NCI-H526 (cell line): ENCODE results near the gene ENPP7.

Source experiments
- DNase-seq, 2 experiments: peaks; one replicate each; lab custom pipeline; 2025; lab: John Stamatoyannopoulos, UW

Gene ENPP7

DNA sequence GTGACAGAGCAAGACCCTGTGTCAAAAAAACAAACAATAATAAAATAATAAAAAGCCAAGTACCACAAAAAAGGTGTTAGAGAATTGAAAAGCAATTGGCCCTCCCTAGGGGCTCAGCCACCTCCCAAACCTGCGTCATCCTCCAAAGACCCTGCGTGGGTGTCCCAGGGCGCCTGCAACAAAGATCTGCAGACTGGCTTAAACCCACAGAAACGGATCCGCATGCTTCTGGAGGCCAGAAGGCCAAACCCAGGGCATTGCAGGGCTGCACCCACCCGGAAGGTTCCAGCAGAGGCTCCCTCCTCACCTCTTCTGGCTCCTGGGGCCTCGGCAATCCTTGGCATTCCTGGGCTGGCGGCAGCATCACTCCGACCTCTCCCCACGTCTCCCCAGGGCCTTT is 1.5 kb downstream of the ENPP7 start:
- DNase-seq: no peak

DNA sequence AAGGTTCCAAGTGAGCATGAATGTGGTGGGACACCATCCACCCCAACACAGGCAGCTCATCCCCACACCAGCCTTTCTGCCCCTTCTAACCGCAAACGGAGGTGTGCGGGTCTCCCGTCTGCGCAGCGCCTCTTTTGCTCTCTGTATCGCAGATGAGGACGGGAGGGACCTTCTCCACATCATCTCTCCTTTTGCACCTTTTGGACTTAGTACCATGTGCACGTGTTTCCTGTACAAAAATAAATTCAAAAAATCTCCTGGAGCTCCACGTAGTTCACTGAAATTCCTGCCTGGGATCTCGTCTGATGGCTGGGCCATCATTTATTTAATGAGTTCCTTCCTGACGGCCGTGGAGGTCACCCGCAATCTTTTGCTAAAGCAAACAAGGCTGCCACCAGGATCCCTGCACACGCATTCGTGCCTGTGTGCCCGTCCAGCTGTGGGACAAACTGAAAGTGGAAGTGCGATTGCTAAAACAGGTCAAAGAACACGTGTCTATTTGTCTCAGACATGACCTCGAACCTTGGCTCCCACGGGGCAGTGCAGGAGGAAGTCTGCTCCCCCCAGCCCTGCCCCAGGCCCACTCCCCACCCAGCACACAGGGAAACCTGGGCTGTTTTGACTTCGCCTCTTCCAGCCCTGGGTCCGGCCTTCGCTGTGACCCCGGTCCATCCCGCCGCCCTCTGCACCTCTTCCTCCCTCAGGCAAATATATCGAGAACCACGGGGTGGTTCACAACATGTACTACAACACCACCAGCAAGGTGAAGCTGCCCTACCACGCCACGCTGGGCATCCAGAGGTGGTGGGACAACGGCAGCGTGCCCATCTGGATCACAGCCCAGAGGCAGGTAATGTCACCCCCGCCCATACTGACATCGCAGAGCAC is 2.3 kb downstream of the ENPP7 start:
- DNase-seq: no peak

DNA sequence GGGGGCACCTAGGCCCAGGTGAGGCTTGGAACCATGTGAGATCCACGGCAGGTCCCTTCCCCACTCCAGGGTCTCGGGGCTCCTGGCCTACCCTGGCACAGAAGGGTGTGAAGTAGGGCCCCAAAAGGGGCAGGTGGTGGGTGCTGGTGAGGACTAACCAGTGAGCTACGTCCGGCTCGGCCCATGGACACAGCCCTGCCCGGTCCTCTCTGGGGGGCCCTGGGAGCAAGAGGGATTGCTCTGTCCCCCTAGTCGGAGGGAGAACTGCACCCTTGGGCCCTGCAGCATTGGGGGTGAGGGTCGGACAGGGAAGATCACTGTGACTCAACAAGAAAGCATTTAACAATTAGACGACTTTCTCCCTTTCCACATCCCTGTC is 2.9 kb downstream of the ENPP7 start:
- DNase-seq: no peak

DNA sequence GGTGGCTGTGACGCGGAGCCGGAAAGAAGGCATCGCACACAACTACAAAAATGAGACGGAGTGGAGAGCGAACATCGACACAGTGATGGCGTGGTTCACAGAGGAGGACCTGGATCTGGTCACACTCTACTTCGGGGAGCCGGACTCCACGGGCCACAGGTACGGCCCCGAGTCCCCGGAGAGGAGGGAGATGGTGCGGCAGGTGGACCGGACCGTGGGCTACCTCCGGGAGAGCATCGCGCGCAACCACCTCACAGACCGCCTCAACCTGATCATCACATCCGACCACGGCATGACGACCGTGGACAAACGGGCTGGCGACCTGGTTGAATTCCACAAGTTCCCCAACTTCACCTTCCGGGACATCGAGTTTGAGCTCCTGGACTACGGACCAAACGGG is 4.4 kb downstream of the ENPP7 start:
- DNase-seq: no peak

DNA sequence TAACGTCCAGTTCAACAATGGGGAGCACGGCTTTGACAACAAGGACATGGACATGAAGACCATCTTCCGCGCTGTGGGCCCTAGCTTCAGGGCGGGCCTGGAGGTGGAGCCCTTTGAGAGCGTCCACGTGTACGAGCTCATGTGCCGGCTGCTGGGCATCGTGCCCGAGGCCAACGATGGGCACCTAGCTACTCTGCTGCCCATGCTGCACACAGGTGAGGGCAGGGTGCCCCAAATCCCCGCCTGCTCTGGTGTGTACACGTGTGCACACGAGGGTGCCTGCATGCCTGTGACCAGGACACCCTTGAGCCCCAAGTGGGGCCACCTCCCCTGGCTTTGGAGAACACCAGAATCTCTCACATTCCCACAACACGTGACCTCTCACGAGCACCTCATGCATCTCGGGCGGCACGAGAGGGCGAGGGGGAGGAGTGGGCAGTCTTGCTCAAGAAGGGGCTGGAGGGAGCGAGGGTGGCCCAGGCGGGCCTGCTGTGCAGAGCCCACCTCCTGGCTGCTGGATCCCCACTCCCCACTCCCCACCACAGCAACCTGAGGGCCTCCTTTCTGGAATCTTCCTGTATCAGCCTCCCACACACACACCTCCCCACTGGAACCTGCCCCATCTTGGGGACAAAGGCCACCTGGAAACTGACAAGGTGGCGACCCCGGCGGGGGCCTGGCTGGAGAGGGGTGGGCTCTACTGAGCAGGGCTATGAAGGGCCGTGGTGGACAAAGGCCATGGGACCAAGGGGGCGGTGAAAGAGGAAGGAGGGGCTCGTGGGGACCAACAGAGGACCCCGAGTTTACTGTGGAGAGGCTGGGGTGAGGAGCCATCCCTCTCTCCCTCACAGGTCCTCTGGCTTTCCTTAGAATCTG is 6.5 kb downstream of the ENPP7 start:
- no peak for DNase-seq

DNA sequence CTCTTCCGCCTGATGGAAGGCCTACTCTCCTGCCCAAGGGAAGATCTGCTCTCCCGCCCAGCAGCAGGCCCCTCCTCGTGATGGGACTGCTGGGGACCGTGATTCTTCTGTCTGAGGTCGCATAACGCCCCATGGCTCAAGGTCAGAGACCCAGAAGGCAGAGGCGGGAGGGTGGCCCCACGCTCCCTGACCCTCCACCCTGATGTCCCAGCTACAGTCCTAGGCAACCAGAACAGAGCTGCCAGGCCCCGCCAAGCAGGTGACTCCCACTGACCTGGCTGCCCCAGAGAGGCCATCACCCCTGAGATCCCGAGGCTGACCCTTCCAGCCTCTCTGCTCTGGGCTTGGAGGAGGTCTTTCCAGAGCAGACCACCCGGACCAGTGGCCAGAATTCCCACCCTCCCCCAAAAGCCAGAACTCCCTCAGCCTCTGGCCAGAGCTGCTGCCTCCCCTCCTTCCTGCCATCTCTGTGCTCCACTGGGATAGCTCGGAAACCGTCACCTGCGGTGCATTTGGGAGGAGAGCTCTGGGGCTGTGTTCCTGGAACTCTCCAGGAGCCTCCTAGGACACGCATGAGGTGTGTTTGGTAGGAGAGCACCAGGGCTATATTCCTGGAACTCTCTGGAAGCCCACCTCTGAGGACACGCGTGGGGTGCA is 7.3 kb downstream of the ENPP7 start:
- DNase-seq: no peak

DNA sequence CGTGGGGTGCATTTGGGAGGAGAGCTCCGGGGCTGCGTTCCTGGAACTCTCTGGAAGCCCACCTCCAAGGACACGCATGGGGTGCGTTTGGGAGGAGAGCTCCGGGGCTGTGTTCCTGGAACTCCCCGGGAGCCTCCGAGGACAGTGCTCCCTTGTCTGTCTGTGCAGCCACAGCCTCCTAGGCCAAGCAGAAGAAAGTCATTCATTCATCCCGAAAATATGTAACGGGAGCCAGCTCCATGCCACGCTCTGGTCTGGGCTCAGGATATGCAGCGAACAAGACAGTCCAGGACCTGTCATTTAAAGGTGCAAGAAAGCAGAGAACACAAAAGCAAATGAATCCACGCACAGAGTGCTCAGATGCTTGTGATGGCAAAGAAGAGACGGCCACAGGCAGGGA is 7.9 kb downstream of the ENPP7 start:
- no peak for DNase-seq

DNA sequence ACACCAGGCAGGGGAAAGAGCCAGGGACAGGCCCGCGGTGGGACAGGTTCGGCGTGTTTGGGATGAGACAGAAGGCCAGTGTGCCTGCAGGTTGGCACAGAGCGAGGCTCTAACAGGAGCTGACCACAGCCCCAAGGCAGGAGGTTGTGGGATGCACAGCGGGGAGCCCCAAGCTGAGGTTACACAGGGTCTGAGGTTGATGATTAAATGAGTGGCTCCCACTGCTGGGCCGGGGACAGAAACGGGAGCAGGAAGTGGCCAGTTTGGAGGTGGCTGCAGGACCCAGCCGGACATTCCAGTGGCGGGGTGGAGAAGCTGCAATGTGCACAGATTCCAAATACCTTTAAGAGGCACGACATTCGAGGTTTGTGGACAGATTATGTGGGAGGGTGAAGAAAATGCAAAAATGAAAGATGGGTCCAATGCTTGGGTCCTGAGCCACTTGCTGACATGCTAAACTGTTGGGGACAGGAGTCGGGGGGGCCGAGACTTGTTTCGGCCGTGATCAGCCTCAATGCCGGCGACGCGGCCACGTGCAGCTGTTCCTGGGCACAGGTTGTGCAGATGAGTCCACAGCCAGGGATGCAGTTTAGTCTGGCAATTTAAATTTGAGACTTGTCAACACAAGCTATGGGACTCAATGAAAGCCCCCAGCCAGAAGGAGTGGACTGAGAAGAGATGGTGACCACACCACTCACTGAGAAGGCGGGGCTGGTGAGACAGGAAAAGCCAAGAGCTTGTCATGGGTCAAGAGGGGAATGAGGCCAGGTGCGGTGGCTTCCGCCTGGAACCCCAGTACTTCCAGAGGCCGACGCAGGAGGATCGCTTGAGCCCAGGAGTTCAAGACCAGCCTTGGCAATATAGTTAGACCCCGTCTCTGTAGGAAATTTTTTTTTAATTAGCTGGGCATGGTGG is 8.7 kb downstream of the ENPP7 start:
- DNase-seq: no peak

DNA sequence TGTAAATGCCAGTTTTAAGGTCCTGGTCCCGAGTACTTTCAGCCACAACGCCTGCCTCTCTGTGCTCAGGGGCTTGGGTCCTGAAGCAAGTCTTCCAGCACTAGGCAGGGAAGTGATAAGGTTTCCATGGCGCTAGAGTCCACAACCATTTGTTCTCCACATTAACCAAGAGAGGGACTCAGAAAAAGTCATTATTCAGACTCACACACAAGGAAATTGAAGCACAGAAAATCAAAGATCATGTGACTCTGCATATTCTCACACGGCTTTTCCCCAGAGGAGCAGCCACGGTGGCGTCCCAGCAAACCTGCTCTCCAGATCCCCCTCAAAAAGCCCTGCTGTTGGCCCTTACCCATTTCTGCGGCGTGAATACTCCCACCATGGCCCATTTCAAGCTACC is 9.7 kb downstream of the ENPP7 start:
- DNase-seq: peak; percentile 24 to 39

DNA sequence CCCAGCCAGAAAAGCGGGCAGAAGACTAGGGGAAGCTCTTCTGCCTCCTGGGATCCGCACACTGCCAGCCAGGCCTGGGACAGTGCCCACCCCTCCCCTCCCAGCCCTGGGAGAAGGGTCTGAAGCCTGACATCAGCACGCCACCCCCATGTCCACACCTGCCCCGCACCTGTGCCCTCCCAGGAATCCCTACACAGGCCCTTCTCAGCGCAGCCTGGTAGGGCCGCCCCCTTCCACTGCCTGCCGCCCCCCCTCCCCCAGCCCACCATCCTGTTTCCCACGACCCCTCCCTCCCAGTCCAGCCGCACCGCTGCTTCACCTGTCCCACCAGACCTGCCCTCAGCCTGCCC is 10.6 kb downstream of the ENPP7 start:
- DNase-seq: peak in 1 of 2 experiments; percentile 50

DNA sequence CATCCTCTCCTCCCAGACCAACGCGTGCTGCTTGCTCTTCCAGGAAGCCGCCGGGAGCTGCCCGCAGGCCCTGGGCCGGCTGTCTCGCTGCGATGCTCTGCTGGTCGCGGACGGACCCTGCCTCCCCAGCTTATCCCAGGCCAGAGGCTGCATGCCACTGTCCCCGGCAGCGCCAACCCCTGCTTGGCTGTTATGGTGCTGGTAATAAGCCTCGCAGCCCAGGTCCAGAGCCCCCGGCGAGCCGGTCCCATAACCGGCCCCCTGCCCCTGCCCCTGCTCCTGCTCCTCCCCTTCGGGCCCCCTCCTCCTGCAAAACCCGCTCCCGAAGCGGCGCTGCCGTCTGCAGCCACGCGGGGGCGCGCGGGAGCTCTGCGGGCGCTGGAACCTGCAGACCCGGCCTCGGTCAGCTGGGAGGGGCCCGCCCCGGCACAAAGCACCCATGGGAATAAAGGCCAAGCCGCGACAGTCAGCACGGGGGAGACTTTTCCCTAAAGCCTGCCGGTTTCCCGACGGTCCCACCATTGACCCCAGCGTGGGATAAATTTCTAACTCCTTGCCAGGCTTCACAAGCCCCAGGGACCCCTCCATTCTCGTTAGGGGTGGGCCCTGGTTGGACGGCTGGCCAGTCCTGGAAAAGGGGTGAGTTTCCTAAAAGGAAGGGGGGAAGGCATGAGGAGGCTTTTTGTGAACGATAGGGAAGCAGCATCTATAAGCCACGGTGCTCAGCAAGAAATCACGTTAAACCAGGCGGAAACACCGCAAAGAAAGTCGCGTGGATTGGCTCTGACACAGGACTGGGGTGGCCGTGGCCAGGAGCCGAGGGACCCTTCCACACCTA is 11.2 kb downstream of the ENPP7 start:
- DNase-seq: peak; percentile 38 to 92

DNA sequence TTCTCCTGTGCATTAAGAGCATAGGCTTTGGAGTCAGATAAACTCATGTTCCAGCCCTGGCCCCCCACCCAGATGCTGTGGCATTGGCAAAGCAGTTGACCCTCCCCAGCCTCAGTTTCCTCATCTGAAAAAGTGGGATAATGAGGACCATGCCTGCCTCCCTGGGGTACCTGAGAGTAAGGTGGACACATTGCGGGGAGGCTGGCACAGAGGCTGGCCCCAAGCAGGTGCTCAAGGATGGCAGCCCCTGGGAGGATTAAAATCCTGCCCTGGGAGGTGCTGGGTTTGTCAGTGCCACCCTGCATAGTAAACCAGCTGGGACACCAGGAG is 11.8 kb downstream of the ENPP7 start:
- DNase-seq: no peak

DNA sequence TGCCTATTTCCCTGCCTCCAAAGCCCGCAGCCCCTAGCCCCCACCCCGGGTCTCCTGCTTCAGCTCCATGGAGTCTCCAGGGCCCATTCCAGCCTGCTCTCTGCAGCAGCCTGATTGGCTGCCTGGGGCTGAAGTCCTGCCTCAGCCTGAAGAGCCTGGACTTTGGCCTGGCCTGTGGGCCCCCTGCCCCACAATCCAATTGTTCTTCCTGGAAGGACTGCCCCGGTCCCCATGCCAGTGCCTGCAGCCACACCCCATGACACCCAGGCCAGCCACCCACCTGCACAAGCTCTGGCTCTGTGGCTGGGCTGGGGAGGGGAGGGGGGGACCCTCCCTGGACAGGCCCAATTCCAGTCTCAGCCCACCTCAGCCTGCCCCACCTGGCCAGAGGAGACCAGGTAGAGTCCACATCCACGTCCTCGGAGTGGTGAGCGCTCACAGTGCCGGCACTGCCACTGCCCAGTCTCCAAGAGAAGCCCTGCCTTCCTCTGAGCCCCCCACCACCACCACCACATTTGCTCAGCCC is 12.3 kb downstream of the ENPP7 start:
- peak in 1 of 2 experiments; percentile 89 for DNase-seq

DNA sequence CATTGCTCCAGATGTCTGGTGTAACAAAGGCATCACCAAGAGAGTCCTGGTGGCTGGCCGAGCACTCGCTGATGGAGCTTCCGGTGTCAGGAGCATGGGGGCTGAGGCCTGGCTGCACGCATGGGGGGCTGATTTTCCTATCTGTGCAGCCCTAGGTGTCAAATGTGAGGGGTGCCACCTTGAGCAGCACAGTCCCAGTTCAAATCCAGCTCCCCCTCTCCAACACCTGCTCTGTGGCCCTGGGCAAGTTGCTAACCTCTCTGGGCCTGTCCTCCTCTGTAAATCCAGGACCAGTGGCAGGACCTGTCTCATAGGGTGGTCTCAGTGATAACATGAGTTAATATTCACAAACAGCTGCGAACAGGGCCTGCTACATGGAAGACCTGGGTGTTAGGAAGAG is 12.9 kb downstream of the ENPP7 start:
- peak in 1 of 2 experiments; percentile 32 for DNase-seq

DNA sequence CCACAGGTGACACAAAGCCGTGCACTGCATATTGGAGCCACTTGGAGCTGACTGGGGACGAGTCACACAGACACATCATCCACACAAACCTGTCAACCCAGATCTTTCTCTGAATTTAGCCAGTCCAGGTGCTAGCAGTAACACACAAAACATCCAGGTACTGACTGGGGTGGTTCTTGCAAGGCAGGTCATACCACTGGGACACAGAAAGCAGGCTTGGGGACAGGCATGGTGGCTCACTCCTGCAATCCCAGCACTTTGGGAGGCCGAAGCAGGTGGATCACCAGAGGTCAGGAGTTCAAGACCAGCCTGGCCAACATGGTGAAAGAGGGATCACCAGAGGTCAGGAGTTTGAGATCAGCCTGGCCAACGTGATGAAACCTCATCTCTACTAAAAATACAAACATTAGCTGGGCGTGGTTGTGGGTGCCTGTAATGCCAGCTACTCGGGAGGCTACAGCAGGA is 14.9 kb downstream of the ENPP7 start:
- DNase-seq: peak in 1 of 2 experiments; percentile 43

DNA sequence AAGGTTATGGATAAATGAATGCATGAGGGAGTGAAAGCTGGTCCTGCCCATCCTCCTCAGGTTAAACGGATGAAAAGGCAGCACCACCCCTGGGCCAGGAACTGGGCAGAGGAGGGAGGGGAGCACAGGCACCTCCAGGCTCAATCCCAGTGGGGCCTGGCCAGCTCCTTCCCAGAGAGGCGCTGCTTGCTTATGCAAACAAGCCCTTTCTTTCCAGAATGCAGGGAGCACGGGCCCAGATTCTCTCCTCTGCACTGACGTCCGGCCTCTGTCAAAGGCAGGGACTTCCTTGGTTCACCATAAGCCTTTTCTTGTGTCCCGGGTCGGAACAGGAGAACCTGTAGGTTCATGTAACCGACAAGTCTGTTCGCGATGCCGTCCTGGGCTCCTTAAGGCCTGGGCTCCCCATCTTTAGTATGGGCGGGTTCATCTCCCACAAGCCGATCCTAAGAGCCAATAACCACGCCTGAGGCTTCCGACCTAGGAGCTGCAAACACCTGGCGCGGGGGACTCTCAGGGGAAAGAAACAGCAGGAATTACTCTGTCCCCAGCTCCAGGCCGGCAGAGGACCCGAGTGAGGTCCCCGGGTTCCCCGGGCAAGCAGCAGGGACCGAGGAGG is 16.3 kb downstream of the ENPP7 start:
- peak; percentile 27 to 70 for DNase-seq

DNA sequence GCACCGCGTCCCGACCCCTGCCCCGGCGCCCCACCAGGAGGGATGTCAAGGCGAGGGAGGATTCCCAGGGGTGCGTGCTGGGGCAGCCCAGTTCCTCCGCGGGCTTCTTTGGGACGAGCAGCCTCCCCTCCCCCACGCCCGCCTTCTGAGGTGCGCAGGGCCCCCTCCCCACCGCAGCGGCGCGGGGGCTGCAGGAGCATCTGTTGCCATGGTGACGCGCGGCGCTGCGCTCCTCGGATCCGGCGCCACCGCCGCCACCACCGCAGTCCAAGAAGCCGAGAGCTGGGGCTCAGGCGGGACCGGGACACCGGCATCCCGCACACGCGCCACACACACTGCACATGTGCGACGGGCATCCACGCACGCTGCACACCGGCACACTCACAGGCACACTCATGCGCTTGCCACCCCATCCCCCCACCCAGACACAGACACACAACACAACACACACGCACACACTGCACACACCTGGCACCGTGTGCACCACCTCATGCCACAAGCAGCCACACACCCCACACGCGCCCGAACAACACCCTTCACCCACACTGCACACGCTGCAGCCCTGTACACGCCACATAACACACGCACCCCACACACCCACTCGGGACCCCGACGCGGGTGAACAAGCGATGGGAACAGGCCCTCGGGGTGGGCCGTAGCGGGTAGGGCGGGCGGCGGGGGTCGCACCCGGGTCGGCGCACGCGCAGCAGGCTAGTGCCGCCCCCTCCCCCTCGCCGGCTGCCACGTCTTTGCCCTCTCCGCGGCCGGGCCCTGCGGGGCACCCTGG is 17.0 kb downstream of the ENPP7 start:
- peak in 1 of 2 experiments; percentile 59 for DNase-seq

DNA sequence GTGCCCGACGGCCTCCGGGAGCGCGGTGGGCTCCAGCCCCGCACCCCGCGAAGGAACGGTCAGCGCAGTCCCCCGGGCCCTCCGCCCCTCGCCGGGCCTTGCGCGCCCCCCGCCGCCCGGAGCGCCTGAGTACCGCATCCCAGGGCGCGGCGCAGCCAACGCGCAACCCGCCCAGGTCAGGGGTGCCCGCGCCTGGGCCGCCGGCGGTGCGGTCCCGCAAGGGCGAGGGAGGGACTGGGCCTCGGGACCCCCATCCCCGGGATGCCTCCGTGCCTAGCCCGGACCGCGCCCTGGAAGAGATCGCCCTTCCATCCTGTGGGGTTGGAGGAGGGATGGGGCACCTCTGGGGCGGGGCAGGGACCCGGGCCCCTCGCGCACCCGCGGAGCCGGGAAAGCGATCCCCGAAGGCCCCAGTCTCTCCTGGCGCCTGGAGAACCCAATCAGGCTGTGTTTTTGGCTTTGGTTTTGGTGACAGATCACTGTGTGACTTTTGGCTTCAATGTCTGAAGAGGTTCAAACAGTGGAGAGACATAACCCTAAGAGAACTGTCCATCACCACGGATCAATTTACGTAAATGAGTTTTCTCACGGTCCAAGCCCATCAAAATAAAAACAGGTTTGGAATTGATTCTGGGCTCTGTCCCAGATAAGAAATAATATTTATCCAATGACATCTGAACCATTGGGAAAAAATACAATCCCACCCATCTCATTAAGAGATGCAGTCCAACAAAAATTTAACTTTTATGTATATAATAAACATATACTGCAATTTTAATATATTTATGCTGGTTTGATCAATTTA is 17.8 kb downstream of the ENPP7 start:
- DNase-seq: no peak
